Measurements from ENCODE around the gene GSDMA.

DNA sequence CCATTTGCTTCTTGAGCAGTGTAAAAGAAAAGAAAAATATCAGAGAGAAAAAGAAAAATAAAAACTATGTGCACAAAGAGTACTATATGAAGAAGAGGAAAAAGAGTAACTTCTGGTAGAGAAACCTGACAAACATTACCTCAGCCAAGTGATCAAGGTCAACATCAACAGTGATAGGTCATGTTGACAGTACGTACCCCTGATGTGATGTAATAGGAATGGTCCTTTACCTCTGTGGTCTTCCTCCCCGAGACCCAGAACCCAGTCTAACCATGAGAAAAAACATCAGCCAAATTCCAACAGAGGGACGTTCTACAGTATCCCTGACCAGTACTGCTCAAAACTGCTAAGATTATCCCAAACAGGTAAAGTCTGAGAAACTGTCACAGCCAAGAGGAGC lies 48.8 kb upstream of the GSDMA start:
- TF ChIP-seq POLR2AphosphoS2 (IDR thresholded peaks at IDR 0.05; ENCODE audit: low read depth, low read length) (no peak), RFX5 (IDR thresholded peaks at IDR 0.05; ENCODE audit: low read depth, low read length) (no peak), POLR2AphosphoS5 (IDR thresholded peaks at IDR 0.05; ENCODE audit: low read length) (no peak), EZH2 (IDR thresholded peaks at IDR 0.05; ENCODE audit: borderline replicate concordance, control insufficient read depth, low read depth, low read length) (no peak), POLR2A (IDR thresholded peaks at IDR 0.05; ENCODE audit: low read depth, low read length) (no peak), ZZZ3 (IDR thresholded peaks at IDR 0.05; ENCODE audit: control insufficient read depth, insufficient read length, low read depth) (no peak), ZSCAN29 (IDR thresholded peaks at IDR 0.05) (no peak), JUNB (IDR thresholded peaks at IDR 0.05) (no peak), NFYB (IDR thresholded peaks at IDR 0.05; ENCODE audit: insufficient read depth, low read depth, low read length) (no peak)
- TF ChIP-seq, protein P1, sequence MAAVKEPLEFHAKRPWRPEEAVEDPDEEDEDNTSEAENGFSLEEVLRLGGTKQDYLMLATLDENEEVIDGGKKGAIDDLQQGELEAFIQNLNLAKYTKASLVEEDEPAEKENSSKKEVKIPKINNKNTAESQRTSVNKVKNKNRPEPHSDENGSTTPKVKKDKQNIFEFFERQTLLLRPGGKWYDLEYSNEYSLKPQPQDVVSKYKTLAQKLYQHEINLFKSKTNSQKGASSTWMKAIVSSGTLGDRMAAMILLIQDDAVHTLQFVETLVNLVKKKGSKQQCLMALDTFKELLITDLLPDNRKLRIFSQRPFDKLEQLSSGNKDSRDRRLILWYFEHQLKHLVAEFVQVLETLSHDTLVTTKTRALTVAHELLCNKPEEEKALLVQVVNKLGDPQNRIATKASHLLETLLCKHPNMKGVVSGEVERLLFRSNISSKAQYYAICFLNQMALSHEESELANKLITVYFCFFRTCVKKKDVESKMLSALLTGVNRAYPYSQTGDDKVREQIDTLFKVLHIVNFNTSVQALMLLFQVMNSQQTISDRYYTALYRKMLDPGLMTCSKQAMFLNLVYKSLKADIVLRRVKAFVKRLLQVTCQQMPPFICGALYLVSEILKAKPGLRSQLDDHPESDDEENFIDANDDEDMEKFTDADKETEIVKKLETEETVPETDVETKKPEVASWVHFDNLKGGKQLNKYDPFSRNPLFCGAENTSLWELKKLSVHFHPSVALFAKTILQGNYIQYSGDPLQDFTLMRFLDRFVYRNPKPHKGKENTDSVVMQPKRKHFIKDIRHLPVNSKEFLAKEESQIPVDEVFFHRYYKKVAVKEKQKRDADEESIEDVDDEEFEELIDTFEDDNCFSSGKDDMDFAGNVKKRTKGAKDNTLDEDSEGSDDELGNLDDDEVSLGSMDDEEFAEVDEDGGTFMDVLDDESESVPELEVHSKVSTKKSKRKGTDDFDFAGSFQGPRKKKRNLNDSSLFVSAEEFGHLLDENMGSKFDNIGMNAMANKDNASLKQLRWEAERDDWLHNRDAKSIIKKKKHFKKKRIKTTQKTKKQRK (IDR thresholded peaks at IDR 0.05; ENCODE audit: low read depth, low read length): no peak
- TF ChIP-seq, protein P2, sequence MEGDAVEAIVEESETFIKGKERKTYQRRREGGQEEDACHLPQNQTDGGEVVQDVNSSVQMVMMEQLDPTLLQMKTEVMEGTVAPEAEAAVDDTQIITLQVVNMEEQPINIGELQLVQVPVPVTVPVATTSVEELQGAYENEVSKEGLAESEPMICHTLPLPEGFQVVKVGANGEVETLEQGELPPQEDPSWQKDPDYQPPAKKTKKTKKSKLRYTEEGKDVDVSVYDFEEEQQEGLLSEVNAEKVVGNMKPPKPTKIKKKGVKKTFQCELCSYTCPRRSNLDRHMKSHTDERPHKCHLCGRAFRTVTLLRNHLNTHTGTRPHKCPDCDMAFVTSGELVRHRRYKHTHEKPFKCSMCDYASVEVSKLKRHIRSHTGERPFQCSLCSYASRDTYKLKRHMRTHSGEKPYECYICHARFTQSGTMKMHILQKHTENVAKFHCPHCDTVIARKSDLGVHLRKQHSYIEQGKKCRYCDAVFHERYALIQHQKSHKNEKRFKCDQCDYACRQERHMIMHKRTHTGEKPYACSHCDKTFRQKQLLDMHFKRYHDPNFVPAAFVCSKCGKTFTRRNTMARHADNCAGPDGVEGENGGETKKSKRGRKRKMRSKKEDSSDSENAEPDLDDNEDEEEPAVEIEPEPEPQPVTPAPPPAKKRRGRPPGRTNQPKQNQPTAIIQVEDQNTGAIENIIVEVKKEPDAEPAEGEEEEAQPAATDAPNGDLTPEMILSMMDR (IDR thresholded peaks at IDR 0.05 in 2 of 3, conservative IDR thresholded peaks at IDR 0.05 in 1 of 3; ENCODE audit: control insufficient read depth in 2 of 3, extremely low read depth in 1 of 3, insufficient read depth in 1 of 3, low read depth in 3 of 3, low read length in 3 of 3): no peak

All from GM12878 (cell line).